22Rv1 (cell line): ENCODE measurements around the gene AURKAIP1.

ENCODE experiments used
- ZFX ChIP-seq: fragments of 450-650 bp; IDR thresholded peaks from 2 replicates; pipeline ENCODE4 v1.6.1; 2017; ENCODE audit warnings: antibody characterized with exemption, borderline replicate concordance
- TF ChIP-seq, protein P1 (sequence below): fragments of 450-650 bp; IDR thresholded peaks from 2 replicates; pipeline ENCODE4 v1.5.1; 2017; ENCODE audit warnings: mild to moderate bottlenecking

DNA sequence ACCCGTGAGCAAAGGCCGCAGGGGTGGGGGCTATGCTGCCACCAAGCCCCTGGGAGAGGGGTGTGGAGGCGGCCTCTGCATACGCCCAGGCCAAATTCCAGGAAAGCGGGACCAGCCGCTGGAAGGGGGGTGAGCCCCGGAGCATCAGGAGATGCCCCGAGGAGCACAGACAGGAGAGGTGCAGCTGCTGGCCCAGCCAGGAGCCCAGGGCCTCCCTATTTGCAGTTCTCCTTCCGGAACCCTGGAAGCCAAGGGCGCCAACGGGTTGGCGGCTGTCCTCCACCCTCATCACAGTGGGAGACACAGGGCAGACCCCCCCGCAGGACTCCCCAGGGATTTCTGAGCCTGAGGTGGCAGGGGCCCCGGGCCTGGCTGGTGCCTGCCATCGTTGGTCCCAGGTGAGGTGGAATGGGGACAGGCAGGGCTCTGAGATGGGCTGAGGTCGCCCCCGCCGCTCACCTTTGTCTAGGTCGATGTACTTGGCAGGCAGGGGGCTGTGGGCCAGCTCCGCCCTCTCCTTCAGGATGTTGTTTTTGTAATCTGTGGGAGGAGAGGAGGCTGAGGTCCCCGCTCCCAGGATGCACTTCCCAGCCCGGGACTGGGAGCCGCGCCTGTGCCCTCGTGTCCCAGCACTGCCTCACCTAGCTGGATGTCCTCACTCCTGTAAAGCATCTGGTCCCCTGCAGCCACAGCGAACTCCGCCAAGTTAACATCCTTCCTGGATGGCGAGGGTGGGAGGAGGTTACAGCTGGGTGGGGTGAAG is 21.4 kb downstream of the AURKAIP1 start:
- TF ChIP-seq, protein P1, sequence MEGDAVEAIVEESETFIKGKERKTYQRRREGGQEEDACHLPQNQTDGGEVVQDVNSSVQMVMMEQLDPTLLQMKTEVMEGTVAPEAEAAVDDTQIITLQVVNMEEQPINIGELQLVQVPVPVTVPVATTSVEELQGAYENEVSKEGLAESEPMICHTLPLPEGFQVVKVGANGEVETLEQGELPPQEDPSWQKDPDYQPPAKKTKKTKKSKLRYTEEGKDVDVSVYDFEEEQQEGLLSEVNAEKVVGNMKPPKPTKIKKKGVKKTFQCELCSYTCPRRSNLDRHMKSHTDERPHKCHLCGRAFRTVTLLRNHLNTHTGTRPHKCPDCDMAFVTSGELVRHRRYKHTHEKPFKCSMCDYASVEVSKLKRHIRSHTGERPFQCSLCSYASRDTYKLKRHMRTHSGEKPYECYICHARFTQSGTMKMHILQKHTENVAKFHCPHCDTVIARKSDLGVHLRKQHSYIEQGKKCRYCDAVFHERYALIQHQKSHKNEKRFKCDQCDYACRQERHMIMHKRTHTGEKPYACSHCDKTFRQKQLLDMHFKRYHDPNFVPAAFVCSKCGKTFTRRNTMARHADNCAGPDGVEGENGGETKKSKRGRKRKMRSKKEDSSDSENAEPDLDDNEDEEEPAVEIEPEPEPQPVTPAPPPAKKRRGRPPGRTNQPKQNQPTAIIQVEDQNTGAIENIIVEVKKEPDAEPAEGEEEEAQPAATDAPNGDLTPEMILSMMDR: no peak
- TF ChIP-seq ZFX: no peak
